Esophagus squamous epithelium (tissue), 4 donors: Measurements from ENCODE around the gene PDGFB.

Experiments
- POLR2A ChIP-seq, 4 donors: fragments of 450-650 bp; IDR thresholded peaks; one replicate each; pipeline ENCODE4 v1.6.1; 2017; ENCODE audit warnings: antibody characterized with exemption in 4 of 4, mild to moderate bottlenecking in 4 of 4, moderate library complexity in 3 of 4
- TF ChIP-seq, protein P1 (sequence below), 6 experiments: fragments of 450-650 bp in 4 of 6; fragments of 200-600 bp in 2 of 6; sonication (generic) in 2 of 6; IDR thresholded peaks; one replicate each; pipeline ENCODE4 v1.5.1; 2016 to 2019; ENCODE audit warnings: antibody characterized with exemption in 6 of 6, mild to moderate bottlenecking in 4 of 6, moderate library complexity in 4 of 6

DNA sequence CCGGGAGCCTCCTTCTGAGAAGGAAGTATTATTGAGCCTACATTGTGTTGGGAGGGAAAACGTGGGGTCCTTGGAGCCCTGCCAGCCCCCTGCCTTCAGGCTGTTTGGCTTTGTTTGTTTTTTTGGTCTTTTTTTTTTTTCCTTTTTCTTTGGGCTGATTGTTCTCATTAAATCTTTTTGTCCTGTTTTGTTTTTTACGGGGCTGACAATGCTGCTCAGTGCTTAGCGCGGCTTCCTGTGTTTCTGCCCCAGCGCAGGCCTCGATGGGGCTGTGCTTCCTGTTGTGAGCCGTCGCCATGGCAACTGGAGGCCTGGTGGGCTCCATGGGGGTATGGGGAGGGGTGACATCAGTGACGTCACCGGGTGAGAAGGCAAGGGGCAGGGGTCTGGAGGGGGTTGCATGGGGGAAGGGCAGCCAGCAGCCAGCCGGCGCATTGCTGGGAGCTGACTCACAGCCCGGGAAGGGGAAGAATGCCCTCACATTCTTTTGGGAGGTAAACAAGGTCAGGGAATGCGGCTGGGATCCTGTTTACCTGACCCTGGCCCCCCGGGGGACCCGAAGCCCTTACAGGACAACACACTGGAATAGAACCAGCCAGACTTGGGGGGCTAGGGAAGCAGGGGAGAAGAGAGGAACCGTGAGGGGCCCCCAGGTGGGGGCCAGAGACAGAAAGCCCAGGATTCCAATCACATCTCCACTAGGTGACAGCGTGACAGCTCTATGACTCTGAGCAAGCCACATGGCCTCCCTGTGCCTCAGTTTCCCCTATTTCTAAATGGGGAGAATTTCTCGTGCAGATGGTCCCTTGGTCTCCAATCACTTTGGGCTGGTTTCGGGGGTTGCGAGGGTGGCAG, 70.1 kb downstream of the PDGFB start:
- TF ChIP-seq, protein P1, sequence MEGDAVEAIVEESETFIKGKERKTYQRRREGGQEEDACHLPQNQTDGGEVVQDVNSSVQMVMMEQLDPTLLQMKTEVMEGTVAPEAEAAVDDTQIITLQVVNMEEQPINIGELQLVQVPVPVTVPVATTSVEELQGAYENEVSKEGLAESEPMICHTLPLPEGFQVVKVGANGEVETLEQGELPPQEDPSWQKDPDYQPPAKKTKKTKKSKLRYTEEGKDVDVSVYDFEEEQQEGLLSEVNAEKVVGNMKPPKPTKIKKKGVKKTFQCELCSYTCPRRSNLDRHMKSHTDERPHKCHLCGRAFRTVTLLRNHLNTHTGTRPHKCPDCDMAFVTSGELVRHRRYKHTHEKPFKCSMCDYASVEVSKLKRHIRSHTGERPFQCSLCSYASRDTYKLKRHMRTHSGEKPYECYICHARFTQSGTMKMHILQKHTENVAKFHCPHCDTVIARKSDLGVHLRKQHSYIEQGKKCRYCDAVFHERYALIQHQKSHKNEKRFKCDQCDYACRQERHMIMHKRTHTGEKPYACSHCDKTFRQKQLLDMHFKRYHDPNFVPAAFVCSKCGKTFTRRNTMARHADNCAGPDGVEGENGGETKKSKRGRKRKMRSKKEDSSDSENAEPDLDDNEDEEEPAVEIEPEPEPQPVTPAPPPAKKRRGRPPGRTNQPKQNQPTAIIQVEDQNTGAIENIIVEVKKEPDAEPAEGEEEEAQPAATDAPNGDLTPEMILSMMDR (IDR thresholded peaks at IDR 0.05), result no peak
- no peak for TF ChIP-seq POLR2A (IDR thresholded peaks at IDR 0.05)
